ENCODE data around the gene TFF3.

DNA sequence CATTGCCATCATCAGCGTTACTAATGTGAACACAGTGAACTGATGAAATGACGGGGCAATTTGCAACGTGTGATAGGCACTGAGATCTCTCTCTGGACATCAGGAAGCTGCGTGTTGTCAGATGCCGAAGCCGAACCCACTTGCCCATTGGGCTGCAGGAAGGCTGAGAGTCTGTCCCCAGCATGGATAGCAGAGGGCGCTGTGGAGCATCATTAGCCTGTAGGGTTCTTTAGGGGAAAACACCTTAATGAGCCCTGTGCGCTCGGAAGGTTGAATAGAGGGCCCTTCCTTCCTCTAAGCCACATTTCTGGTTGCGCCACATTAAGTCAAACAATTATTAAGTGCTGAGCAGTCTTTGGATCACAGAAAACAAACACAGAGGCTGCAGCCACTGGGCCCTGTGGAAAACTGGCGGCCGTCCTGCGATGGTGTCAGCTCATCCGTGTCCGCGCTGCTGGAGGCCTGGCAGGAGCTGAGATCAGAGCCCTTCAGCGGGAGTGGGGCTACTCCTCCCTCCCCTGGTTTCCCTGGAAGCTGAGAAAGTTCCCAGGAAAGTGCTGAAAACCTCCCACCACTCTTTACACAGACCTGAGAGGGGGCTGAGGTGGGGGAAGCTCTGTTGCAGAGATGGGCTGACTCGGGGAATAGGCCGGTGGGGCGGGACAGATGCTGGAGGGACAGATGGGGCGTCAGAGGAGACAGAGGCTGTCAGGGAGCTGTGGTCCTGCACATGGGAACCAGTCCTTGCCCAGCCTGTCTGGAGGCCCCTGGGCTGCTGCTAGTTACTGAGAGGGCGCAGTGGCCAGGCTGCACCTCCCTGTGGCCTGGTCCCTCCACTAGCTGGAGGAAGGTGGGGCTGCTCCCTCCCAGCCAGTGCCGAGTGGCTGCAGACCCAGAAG, 22.9 kb upstream of the TFF3 start:
- TF ChIP-seq ZNF677 (tag by site-specific recombination; IDR thresholded peaks at IDR 0.05) = no peak
- TF ChIP-seq CTCF (tag by site-specific recombination; IDR thresholded peaks at IDR 0.05) = no peak
- no peak for TF ChIP-seq ZBTB11 (tag by site-specific recombination; conservative IDR thresholded peaks at IDR 0.05; ENCODE audit: low read depth)
- TF ChIP-seq ZNF416 (tag by site-specific recombination; IDR thresholded peaks at IDR 0.05) = no peak
- no peak for TF ChIP-seq BCL11A (tag by site-specific recombination; IDR thresholded peaks at IDR 0.05; ENCODE audit: low read depth)
- no peak for TF ChIP-seq ATF2 (tag by site-specific recombination; IDR thresholded peaks at IDR 0.05; ENCODE audit: low read depth)
- no peak for TF ChIP-seq TCF7L2 (IDR thresholded peaks at IDR 0.05; ENCODE audit: borderline replicate concordance, low read depth, low read length)
- no peak for TF ChIP-seq ZNF24 (tag by site-specific recombination; IDR thresholded peaks at IDR 0.05)
- TF ChIP-seq RBAK (tag by site-specific recombination; IDR thresholded peaks at IDR 0.05) = no peak
- TF ChIP-seq SCRT1 (tag by site-specific recombination; IDR thresholded peaks at IDR 0.05; ENCODE audit: borderline replicate concordance) = no peak
